Pons (tissue), 1 donor: ENCODE data around the gene BABAM2.
"Not testable (repeated sequence)": the region's sequence is repeated elsewhere in the genome, so short reads cannot be mapped to it uniquely, and the experiment has no call there.

ENCODE experiments used
- DNase-seq: peaks from one replicate; pipeline ENCODE4 v3.0.0-alpha.2; 2016; ENCODE audit warnings: low spot score

Gene BABAM2

GRCh38 chr2:28316546-28317335 is 426.2 kb downstream of the BABAM2 start:
- no peak for DNase-seq

- no peak for DNase-seq
These were observed 426.9 kb downstream of the BABAM2 start for GRCh38 chr2:28317390-28317789.

GRCh38 chr2:28318023-28318422 is 427.5 kb downstream of the BABAM2 start:
- DNase-seq = no peak

GRCh38 chr2:28318462-28319117 is 428.1 kb downstream of the BABAM2 start:
- DNase-seq = no peak

- DNase-seq = no peak
These were observed 428.8 kb downstream of the BABAM2 start for GRCh38 chr2:28319118-28320008.

- no peak for DNase-seq
These were observed 429.5 kb downstream of the BABAM2 start for GRCh38 chr2:28320009-28320365.

- no peak for DNase-seq
These were observed 429.8 kb downstream of the BABAM2 start for GRCh38 chr2:28320371-28320770.

GRCh38 chr2:28321426-28321825 is 430.9 kb downstream of the BABAM2 start:
- DNase-seq = no peak

- DNase-seq = no peak
These were observed 431.5 kb downstream of the BABAM2 start for GRCh38 chr2:28322051-28322450.

GRCh38 chr2:28322456-28322855 is 431.9 kb downstream of the BABAM2 start:
- DNase-seq = no peak

- DNase-seq = no peak
These were observed 432.5 kb downstream of the BABAM2 start for GRCh38 chr2:28322981-28323396.

- no peak for DNase-seq
These were observed 434.6 kb downstream of the BABAM2 start for GRCh38 chr2:28325173-28325566.

GRCh38 chr2:28325567-28326468 is 435.3 kb downstream of the BABAM2 start:
- DNase-seq = no peak

- DNase-seq = no peak
These were observed 435.9 kb downstream of the BABAM2 start for GRCh38 chr2:28326469-28326805.

- DNase-seq = no peak
These were observed 436.5 kb downstream of the BABAM2 start for GRCh38 chr2:28326881-28327505.

- DNase-seq = no peak
These were observed 437.0 kb downstream of the BABAM2 start for GRCh38 chr2:28327581-28327955.

GRCh38 chr2:28327956-28328922 is 437.7 kb downstream of the BABAM2 start:
- no peak for DNase-seq

GRCh38 chr2:28329184-28329583 is 438.7 kb downstream of the BABAM2 start:
- no peak for DNase-seq

- not testable (repeated sequence) for DNase-seq
These were observed 440.2 kb downstream of the BABAM2 start for GRCh38 chr2:28330722-28331121.

- not testable (repeated sequence) for DNase-seq
These were observed 441.3 kb downstream of the BABAM2 start for GRCh38 chr2:28331797-28332196.
